A549 (cell line): Measurements from ENCODE around the gene RAB14. TPM values are rescaled to one million over a fixed set of nuclear protein-coding genes. Genes with fewer than 3 reads are reported as not detected.

Experiments used
- ATAC-seq, 2 experiments: fragments of 200-7000 bp in 1 of 2; fragments of >200 bp in 1 of 2; cut with Nextera tagmentation in 1 of 2; cut with Tn5 transposase in 1 of 2; 3 replicates each; pipeline versions ENCODE4 v1.8.0 to v1.9.1; 2018 to 2020; ENCODE audit warnings: mild to moderate bottlenecking in 1 of 2, moderate library complexity in 1 of 2
- CTCF ChIA-PET: fragments of 300-600 bp; sonication (Branson Sonifier 250); formaldehyde crosslinking; extraction: SDS; loops from one replicate; lab custom pipeline; 2021; ENCODE audit warnings: antibody characterized with exemption, inconsistent platforms; lab: Yijun Ruan, JAX
- POLR2A ChIA-PET: fragments of 350-600 bp; formaldehyde crosslinking; extraction: SDS; loops from one replicate; lab custom pipeline; 2021; ENCODE audit warnings: antibody characterized with exemption, inconsistent platforms; lab: Yijun Ruan, JAX
- DNase-seq, 2 experiments: peaks; one replicate each; pipeline versions ENCODE4 v3.0.0 to v3.0.0-alpha.2; 2011 to 2016; ENCODE audit warnings: low read depth in 1 of 2, low spot score in 1 of 2
- FAIRE-seq: peaks from 2 replicates; lab custom pipeline; 2011; peaks lifted over from hg19 to GRCh38; lab: Jason Lieb, UNC
- H3K27ac ChIP-seq, 2 experiments: fragments of >200 bp; sonication (Bioruptor Twin); formaldehyde crosslinking; 3 replicates each; pipeline ENCODE4 v1.5.1; 2016 to 2017
- H3K4me1 ChIP-seq: fragments of >200 bp; sonication (Bioruptor Twin); formaldehyde crosslinking; 3 replicates; pipeline ENCODE4 v1.6.1; 2016
- H3K4me2 ChIP-seq: fragments of >200 bp; sonication (Bioruptor Twin); formaldehyde crosslinking; 3 replicates; pipeline ENCODE4 v1.6.1; 2016
- H3K4me3 ChIP-seq: fragments of >200 bp; sonication (Bioruptor Twin); formaldehyde crosslinking; 3 replicates; pipeline ENCODE4 v1.5.1; 2016
- H3K9me3 ChIP-seq: fragments of >200 bp; sonication (Bioruptor Twin); formaldehyde crosslinking; 3 replicates; pipeline ENCODE4 v1.6.1; 2016
- BCL3 ChIP-seq: fragments of >200 bp; sonication (Bioruptor Twin); formaldehyde crosslinking; IDR thresholded peaks from 3 replicates; pipeline ENCODE4 v1.6.1; 2016
- CHD2 ChIP-seq: fragments of 150-350 bp; IDR thresholded peaks from 2 replicates; pipeline ENCODE4 v1.6.1; 2014; ENCODE audit warnings: low read length; ENCODE audit not compliant: partially characterized antibody
- CTCF ChIP-seq: fragments of >200 bp; sonication (Bioruptor Twin); formaldehyde crosslinking; IDR thresholded peaks from 3 replicates; pipeline ENCODE4 v1.5.1; 2016
- EHF ChIP-seq: fragments of 250-450 bp; sonication (Bioruptor Pico); IDR thresholded peaks from 2 replicates; pipeline ENCODE4 v1.5.0; 2020; ENCODE audit warnings: mild to moderate bottlenecking
- EP300 ChIP-seq, 2 experiments: fragments of >200 bp; sonication (Bioruptor Twin); formaldehyde crosslinking; IDR thresholded peaks; 2 replicates in 1 of 2; 3 replicates in 1 of 2; pipeline ENCODE4 v1.6.1; 2016 to 2017
- ESRRA ChIP-seq: fragments of 150-350 bp; IDR thresholded peaks from 2 replicates; pipeline ENCODE4 v1.6.1; 2014; ENCODE audit warnings: mild to moderate bottlenecking, low read length, borderline replicate concordance
- FOXS1 ChIP-seq: fragments of 250-450 bp; sonication (Bioruptor Pico); IDR thresholded peaks from 2 replicates; pipeline ENCODE4 v1.5.0; 2020; ENCODE audit warnings: mild to moderate bottlenecking, moderate library complexity
- HOXB13 ChIP-seq: fragments of 250-450 bp; sonication (Bioruptor Pico); IDR thresholded peaks from 2 replicates; pipeline ENCODE4 v1.5.0; 2020; ENCODE audit warnings: low read depth, mild to moderate bottlenecking, moderate library complexity
- JUNB ChIP-seq: fragments of >200 bp; sonication (Bioruptor Twin); formaldehyde crosslinking; IDR thresholded peaks from 2 replicates; pipeline ENCODE4 v1.6.1; 2016
- MAX ChIP-seq: IDR thresholded peaks from 2 replicates; pipeline ENCODE4 v1.6.1; 2012
- NFE2L2 ChIP-seq: fragments of 150-350 bp; conservative IDR thresholded peaks from 2 replicates; pipeline ENCODE4 v1.6.1; 2014; ENCODE audit warnings: low read length
- NPAS2 ChIP-seq: fragments of 250-450 bp; sonication (Bioruptor Pico); IDR thresholded peaks from 2 replicates; pipeline ENCODE4 v1.8.0; 2022; ENCODE audit warnings: mild to moderate bottlenecking, moderate library complexity, borderline replicate concordance
- NR3C1 ChIP-seq: fragments of >200 bp; sonication (Bioruptor Twin); formaldehyde crosslinking; IDR thresholded peaks from 3 replicates; pipeline ENCODE4 v1.6.1; 2017
- POLR2A ChIP-seq: IDR thresholded peaks from 2 replicates; pipeline ENCODE4 v1.6.1; 2012; ENCODE audit warnings: mild to moderate bottlenecking, low read length
- RARB ChIP-seq: fragments of 250-450 bp; sonication (Bioruptor Pico); IDR thresholded peaks from 2 replicates; pipeline ENCODE4 v1.8.0; 2021; ENCODE audit warnings: mild to moderate bottlenecking, moderate library complexity
- SREBF2 ChIP-seq: fragments of 450-650 bp; IDR thresholded peaks from 2 replicates; pipeline ENCODE4 v1.6.1; 2014; ENCODE audit warnings: mild to moderate bottlenecking, moderate library complexity
- TFCP2L1 ChIP-seq: fragments of 250-450 bp; sonication (Bioruptor Pico); IDR thresholded peaks from 2 replicates; pipeline ENCODE4 v1.5.0; 2021; ENCODE audit warnings: mild to moderate bottlenecking
- USF2 ChIP-seq: fragments of 450-650 bp; IDR thresholded peaks from 2 replicates; pipeline ENCODE4 v1.6.1; 2014; ENCODE audit warnings: antibody characterized with exemption
- ZFP36 ChIP-seq: fragments of 450-650 bp; IDR thresholded peaks from 2 replicates; pipeline ENCODE4 v1.6.1; 2014; ENCODE audit warnings: borderline replicate concordance; ENCODE audit not compliant: partially characterized antibody
- ZNF302 ChIP-seq: fragments of 250-450 bp; sonication (Bioruptor Pico); IDR thresholded peaks from 2 replicates; pipeline ENCODE4 v1.9.0; 2021; ENCODE audit warnings: inconsistent platforms, mild to moderate bottlenecking, moderate library complexity
- WGBS: methylation state at CpG from one replicate; pipeline ENCODE4 v1.1.6; 2017; ENCODE audit errors: missing lambda C conversion rate; 5-methylcytosine and 5-hydroxymethylcytosine counted together
- polyA plus RNA-seq, 4 experiments: library from polyadenylated mRNA; depleted of rRNA in 3 of 4; stranded (reverse); fragments of >200 nt; fragmentation: RNase III in 1 of 4; extraction: RNeasy Plus Mini Kit Qiagen cat#74134 plus additional on column Dnase treatment in 1 of 4; gene quantifications; 2 replicates in 3 of 4; 3 replicates in 1 of 4; pipeline ENCODE4 v1.2.3, GENCODE V29; 2011 to 2017

Gene RAB14
- polyA plus RNA-seq, 2 of the 4 experiments (the other 2 are of a cell fraction) = 38.4 to 54.1 TPM

GRCh38 chr9:121218357-121219027 lies 16.8 kb upstream of the RAB14 start (continued):
- TF ChIP-seq CTCF (no peak), EP300 (IDR thresholded peaks at IDR 0.05) (no peak), SREBF2 (no peak), ZFP36 (no peak)

GRCh38 chr9:121217609-121218292 lies 16.1 kb upstream of the RAB14 start:
- Histone ChIP-seq H3K9me3 (no peaks in the 10 kb centered on the region), H3K4me2 (no peak overlapping the region), H3K27ac (no peak overlapping the region), H3K4me1 (no peaks in the 10 kb centered on the region), H3K4me3 (no peak overlapping the region)
- ChIA-PET CTCF (interaction anchor here (0.7 to 12.0 kb wide), 8 partner anchors 9 to 223 kb away, joined by 3 to 174 read pairs (median 8); partner anchors contain the start of gene RAB14), POLR2A (no interaction called here)
- ATAC-seq = no peak
- TF ChIP-seq JUNB (no peak), ZNF302 (CRISPR knock-in tag) (no peak), NPAS2 (CRISPR knock-in tag) (no peak), ZFP36 (no peak), HOXB13 (CRISPR knock-in tag) (no peak), CHD2 (no peak), NR3C1 (no peak), FOXS1 (CRISPR knock-in tag) (no peak), USF2 (no peak), ESRRA (no peak), MAX (no peak), POLR2A (no peak), RARB (CRISPR knock-in tag) (no peak), EHF (no peak), NFE2L2 (no peak)
- WGBS = 86% methylated on average over 4 of the region's 4 CpGs
- FAIRE-seq = no peak
- DNase-seq = no peak

- 91% methylated on average over 3 of the region's 3 CpGs for WGBS
- Histone ChIP-seq H3K4me1 (no peaks in the 10 kb centered on the region), H3K4me3 (no peak overlapping the region), H3K9me3 (no peaks in the 10 kb centered on the region), H3K4me2 (no peak overlapping the region), H3K27ac (no peak overlapping the region)
- FAIRE-seq = no peak
- DNase-seq = no peak
- CTCF ChIA-PET = interaction anchor here (1.0 to 12.0 kb wide), 7 partner anchors 9 to 224 kb away, joined by 3 to 174 read pairs (median 6); no protein-coding TSS in a partner anchor
- POLR2A ChIA-PET = interaction anchor here (0.9 kb wide), 1 partner anchor 52 kb away, joined by 3 read pairs; the partner anchor contains the start of gene GSN
- ATAC-seq = no peak
- TF ChIP-seq BCL3 (no peak), TFCP2L1 (no peak), MAX (no peak)
- TF ChIP-seq, all 56 proteins: peak for 0
These were observed 14.7 kb upstream of the RAB14 start for GRCh38 chr9:121216271-121216805.
